ENCODE data around the gene DPPA4. TPM values are rescaled to one million over a fixed set of nuclear protein-coding genes. Genes with fewer than 3 reads are reported as not detected.

DPPA4 gene
- total RNA-seq, 2 donors from 2014 or later, result not detected

- intact Hi-C loops (cut with DNase I), result no loop called here
- no peak for DNase-seq (ENCODE audit: low spot score)
These were observed 2.6 kb upstream of the DPPA4 start for GRCh38 chr3:109339714-109340648.

DNA sequence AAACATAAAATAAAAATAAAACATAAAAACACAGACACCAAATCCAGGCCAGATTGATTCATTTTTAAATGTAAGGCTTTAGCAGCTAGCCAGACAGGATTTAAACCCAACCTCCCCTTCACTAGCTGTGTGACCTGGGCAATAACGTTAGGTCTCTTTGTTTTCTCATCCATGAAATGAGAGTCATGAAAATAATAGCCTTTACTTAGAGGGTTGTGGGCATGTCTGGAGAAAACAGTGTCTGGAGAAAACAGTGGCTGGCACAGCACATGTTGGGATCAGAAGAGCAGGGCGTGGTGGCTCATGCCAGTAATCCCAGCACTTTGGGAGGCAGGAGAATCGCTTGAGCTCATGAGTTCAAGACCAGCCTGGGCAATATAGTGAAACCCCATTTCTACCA, 1.9 kb upstream of the DPPA4 start:
- no peak for DNase-seq (ENCODE audit: low spot score)
- intact Hi-C loops (cut with DNase I), result no loop called here

- DNase-seq (ENCODE audit: low spot score), result no peak
- intact Hi-C loops (cut with DNase I), result no loop called here
These were observed 976 bp upstream of the DPPA4 start for GRCh38 chr3:109338322-109338721.

DNA sequence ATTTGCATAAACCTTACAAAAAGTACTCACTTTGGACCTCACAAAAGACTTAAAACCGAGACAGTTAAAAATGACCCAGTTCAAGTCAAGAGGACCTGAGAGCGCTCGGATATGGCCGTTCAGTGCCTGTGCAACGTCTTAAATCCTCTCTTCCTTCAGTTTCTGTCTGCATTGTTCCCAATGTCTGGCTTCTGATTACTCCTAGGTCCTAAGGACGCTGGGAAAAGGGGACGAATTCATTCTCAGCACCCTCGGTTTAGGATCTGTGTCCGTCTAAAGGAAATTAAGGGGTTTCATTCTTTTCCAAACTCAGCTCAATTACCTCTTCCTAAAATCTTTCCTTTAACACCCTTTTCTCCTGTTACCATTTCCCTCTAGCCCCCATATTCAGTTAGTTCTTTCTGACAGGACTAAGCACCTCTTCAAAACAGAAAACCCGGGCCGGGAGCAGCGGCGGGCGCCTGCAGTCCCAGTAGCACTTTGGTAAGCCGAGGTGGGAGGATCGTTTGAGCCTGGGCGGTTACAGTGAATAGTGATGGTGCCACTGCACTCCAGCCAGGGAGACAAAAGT, 970 bp downstream of the DPPA4 start:
- DNase-seq (ENCODE audit: low spot score), result no peak
- intact Hi-C loops (cut with DNase I), result no loop called here

DNA sequence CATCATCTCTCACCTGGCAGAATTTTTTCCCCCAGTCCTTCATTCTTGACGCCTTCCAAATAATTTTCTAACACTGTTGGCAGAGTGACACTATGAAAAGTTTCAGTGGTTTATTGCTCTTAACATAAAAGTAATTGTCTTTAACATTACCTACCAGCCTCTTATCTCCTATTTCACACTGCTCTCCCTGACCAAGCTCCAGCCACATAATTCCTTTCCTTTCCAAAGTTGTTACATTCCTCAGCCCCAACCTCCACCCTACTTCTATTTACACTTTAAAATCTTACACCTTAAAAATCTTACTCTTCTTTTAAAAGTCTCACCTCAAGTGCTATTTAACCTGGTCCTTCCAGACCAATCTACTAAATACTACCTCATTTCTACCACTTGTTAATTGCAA, 2.8 kb downstream of the DPPA4 start:
- no peak for DNase-seq (ENCODE audit: low spot score)
- intact Hi-C loops (cut with DNase I), result no loop called here

DNA sequence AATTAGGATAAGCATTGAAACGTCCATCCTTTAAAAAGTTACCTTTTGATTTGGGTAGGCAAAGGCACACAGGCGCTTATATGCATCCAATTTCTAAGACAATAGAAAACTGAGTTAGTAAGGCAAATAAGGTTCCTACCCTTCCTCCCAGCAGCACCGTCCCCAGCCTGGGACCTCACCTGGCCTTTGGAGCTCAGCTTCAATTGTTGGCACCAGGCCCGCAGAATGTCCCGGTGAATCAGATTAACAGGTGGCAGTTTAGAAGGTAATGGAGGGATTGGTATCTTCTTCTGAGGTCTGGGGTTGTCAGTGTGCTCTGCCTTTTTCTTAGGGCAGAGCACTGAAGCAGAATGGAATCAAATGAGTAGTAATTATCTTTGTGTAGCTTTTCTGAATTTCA, 5.7 kb downstream of the DPPA4 start:
- intact Hi-C loops (cut with DNase I), result no loop called here
- no peak for DNase-seq (ENCODE audit: low spot score)

DNA sequence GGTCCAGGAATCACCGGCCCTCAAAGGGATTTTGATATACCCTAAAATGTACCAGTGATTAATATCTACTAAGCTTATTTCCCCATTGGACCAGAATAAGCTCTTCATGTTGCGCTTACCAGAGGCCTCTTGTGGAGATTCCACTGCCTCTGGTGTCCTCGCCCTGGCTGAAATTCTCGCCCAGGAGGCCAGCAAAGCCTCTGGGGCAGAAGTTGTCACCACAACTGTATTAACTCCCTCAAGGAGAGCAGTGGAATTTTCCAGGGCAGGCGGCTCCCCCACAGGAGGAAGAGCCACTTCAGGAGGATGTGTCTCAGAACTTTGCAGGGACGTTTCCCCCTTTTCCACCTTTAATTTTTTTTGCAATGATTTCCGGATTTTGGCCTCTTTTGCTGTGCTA, 6.9 kb downstream of the DPPA4 start:
- no peak for DNase-seq (ENCODE audit: low spot score)
- intact Hi-C loops (cut with DNase I), result no loop called here

GRCh38 chr3:109328202-109328601, 9.1 kb downstream of the DPPA4 start:
- no peak for DNase-seq (ENCODE audit: low spot score)
- intact Hi-C loops (cut with DNase I), result no loop called here

DNA sequence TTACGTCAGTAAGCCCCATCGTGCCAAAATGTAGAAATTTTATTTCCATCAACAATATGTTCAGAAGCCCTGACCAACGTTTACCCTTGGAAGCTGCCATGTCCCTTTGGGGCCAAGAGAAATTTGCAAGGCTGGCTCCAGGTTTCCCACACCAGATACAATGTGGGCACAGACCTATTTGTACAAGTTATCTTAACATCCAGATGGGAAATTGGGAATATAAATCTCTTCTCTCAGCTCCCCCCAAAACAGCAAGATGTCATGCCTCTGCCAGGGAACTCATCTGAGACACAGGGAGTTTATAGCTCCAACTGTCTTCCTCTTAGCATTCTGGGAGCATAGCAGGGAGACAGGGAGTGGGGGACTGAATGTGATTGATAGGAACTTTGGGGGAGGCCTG, 11.7 kb downstream of the DPPA4 start:
- intact Hi-C loops (cut with DNase I), result no loop called here
- no peak for DNase-seq (ENCODE audit: low spot score)

GRCh38 chr3:109325109-109325508, 12.2 kb downstream of the DPPA4 start:
- intact Hi-C loops (cut with DNase I), result no loop called here
- DNase-seq (ENCODE audit: low spot score), result no peak

- intact Hi-C loops (cut with DNase I), result no loop called here
- DNase-seq (ENCODE audit: low spot score), result no peak
These were observed 21.1 kb downstream of the DPPA4 start, which contains the start of gene DPPA2 for GRCh38 chr3:109316162-109316730. DPPA2 (minus strand) TSS chr3:109316517; CDS start chr3:109314542, 1,975 bp downstream.

GRCh38 chr3:109313061-109313460, 24.3 kb downstream of the DPPA4 start:
- intact Hi-C loops (cut with DNase I), result no loop called here
- no peak for DNase-seq (ENCODE audit: low spot score)

DNA sequence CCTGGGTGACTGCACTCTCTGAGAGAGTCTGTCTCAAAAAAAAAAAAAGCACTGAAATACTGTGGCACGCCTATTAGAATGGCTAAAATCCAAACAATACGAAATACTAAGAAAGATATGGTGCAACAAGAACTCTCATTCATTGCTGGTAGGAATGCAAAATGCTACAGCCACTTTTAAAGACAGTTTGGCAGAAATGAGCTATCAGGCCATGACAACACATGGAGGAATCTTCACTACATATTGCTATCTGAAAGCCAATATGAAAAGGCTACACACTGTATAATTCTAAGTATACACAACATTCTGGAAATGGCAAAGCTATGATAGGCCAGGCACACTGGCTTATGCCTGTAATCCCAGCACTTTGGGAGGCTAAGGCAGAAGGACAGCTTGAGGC, 39.9 kb downstream of the DPPA4 start:
- intact Hi-C loops (cut with DNase I), result no loop called here
- no peak for DNase-seq (ENCODE audit: low spot score)

DNA sequence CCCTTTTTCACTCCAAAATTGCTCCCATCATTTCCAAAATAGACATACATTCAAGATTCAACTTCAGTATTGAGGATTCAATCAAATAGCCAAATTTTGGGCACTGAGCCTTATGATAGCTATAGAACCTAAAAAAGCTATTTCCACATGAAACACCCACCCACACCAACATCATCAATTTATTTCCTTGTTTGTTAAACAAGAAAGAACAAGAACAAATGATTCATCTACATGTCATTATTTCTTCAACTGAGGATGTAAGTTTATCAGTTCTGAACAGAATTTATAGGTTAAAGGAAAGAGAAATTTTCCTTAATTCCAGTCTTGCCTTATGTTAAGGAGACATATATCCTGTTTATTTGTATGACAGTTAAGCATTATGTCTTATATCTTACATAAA, 53.3 kb downstream of the DPPA4 start:
- no peak for DNase-seq (ENCODE audit: low spot score)
- intact Hi-C loops (cut with DNase I), result no loop called here

DNA sequence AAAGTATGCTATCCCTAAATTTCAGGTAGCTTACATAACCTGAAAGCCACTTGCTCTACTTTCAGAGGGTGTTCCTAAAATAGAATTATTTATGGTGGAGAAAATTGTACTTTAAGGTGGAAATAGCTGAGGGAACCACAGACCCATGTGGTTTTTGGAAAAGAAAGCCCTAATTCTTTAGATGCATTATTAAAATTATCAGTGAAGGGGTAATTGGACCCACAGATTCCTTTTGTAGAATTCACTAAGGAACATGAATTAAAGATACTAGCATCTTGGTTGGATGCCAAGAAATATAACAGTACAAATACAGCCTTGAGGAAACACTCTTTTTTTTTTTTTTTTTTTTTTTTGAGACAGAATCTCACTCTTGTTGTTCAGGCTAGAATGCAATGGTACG, 58.8 kb downstream of the DPPA4 start:
- intact Hi-C loops (cut with DNase I), result no loop called here
- no peak for DNase-seq (ENCODE audit: low spot score)

- intact Hi-C loops (cut with DNase I), result no loop called here
- DNase-seq (ENCODE audit: low spot score), result no peak
These were observed 59.2 kb downstream of the DPPA4 start for GRCh38 chr3:109278141-109278540.

Other genes with a start within 250 kb of the DPPA4 start
- gene MORC1, start 219.4 kb downstream of the DPPA4 start, total RNA-seq, result not detected
- not detected for gene C3orf85, start 200.8 kb downstream of the DPPA4 start, total RNA-seq
- not detected for gene DPPA2, start 21.0 kb downstream of the DPPA4 start, total RNA-seq

All from posterior vena cava (tissue), 2 donors.